PC-3 (cell line): ENCODE results near the gene DMKN.

Experiments used
- CTCF ChIP-seq: fragments of 300-600 bp; sonication (generic); conservative IDR thresholded peaks from 2 replicates; pipeline ENCODE4 v1.5.1; 2017; ENCODE audit warnings: antibody characterized with exemption, low read depth, mild to moderate bottlenecking, low read length
- EZH2 ChIP-seq: fragments of 300-600 bp; sonication (generic); IDR thresholded peaks from one replicate; pipeline ENCODE4 v1.6.1; 2017; ENCODE audit warnings: antibody characterized with exemption, mild to moderate bottlenecking, low read length; ENCODE audit not compliant: unreplicated experiment
- EZH2phosphoT487 ChIP-seq: fragments of 300-600 bp; sonication (generic); IDR thresholded peaks from 2 replicates; pipeline ENCODE4 v1.6.1; 2018; ENCODE audit warnings: mild to moderate bottlenecking, antibody characterized with exemption, low read length, borderline replicate concordance

GRCh38 chr19:35502751-35503150, 10.7 kb downstream of the DMKN start:
- TF ChIP-seq CTCF, result no peak
- TF ChIP-seq EZH2, result no peak
- TF ChIP-seq EZH2phosphoT487, result no peak
